ENCODE results near the gene ELL.

Gene ELL

GRCh38 chr19:18435178-18435841 lies 86.6 kb downstream of the ELL start:
- TF ChIP-seq YY1 (IDR thresholded peaks at IDR 0.05; ENCODE audit: insufficient read depth, insufficient read length) (no peak), ZNF274 (IDR thresholded peaks at IDR 0.05; ENCODE audit: low read depth, low read length) (no peak), SUZ12 (IDR thresholded peaks at IDR 0.05; ENCODE audit: extremely low read depth, insufficient read depth, insufficient read length) (no peak)
- H3K4me3 ChIP-seq (ENCODE audit: insufficient read length, low read depth) = no peak overlapping the region
- peaks cover 48% of the 10 kb centered on the region for H3K4me1 ChIP-seq (ENCODE audit: insufficient read depth, insufficient read length)
- DNase-seq (ENCODE audit: low read depth, low spot score) = no peak
- H3K9me3 ChIP-seq (ENCODE audit: insufficient read depth, low read length) = no peaks in the 10 kb centered on the region
- peaks cover 24% of the 10 kb centered on the region for H3K36me3 ChIP-seq (ENCODE audit: insufficient read depth, insufficient read length, low read length)
- no peaks in the 10 kb centered on the region for H3K27me3 ChIP-seq (ENCODE audit: insufficient read depth, insufficient read length)
- peak overlapping the region; percentile 21 for H3K9ac ChIP-seq (ENCODE audit: insufficient read length, low read depth)

GRCh38 chr19:18434411-18435175 lies 87.3 kb downstream of the ELL start:
- H3K9me3 ChIP-seq (ENCODE audit: insufficient read depth, low read length) = no peaks in the 10 kb centered on the region
- TF ChIP-seq SUZ12 (IDR thresholded peaks at IDR 0.05; ENCODE audit: extremely low read depth, insufficient read depth, insufficient read length) (no peak), YY1 (IDR thresholded peaks at IDR 0.05; ENCODE audit: insufficient read depth, insufficient read length) (no peak), ZNF274 (IDR thresholded peaks at IDR 0.05; ENCODE audit: low read depth, low read length) (no peak)
- DNase-seq (ENCODE audit: low read depth, low spot score) = no peak
- H3K9ac ChIP-seq (ENCODE audit: insufficient read length, low read depth) = peak overlapping the region; percentile 72
- no peaks in the 10 kb centered on the region for H3K27me3 ChIP-seq (ENCODE audit: insufficient read depth, insufficient read length)
- peaks cover 43% of the 10 kb centered on the region for H3K4me1 ChIP-seq (ENCODE audit: insufficient read depth, insufficient read length)
- H3K36me3 ChIP-seq (ENCODE audit: insufficient read depth, insufficient read length, low read length) = peaks cover 24% of the 10 kb centered on the region
- H3K4me3 ChIP-seq (ENCODE audit: insufficient read length, low read depth) = peak overlapping the region; percentile 24

- H3K9me3 ChIP-seq (ENCODE audit: insufficient read depth, low read length) = no peaks in the 10 kb centered on the region
- peak overlapping the region; percentile 24 for H3K4me3 ChIP-seq (ENCODE audit: insufficient read length, low read depth)
- H3K4me1 ChIP-seq (ENCODE audit: insufficient read depth, insufficient read length) = peaks cover 41% of the 10 kb centered on the region
- no peak for DNase-seq (ENCODE audit: low read depth, low spot score)
- H3K36me3 ChIP-seq (ENCODE audit: insufficient read depth, insufficient read length, low read length) = peaks cover 24% of the 10 kb centered on the region
- H3K27me3 ChIP-seq (ENCODE audit: insufficient read depth, insufficient read length) = no peaks in the 10 kb centered on the region
- no peak for TF ChIP-seq YY1 (IDR thresholded peaks at IDR 0.05; ENCODE audit: insufficient read depth, insufficient read length)
- peak overlapping the region; percentile 72 for H3K9ac ChIP-seq (ENCODE audit: insufficient read length, low read depth)
Measured at GRCh38 chr19:18433735-18434398, 88.0 kb downstream of the ELL start.

GRCh38 chr19:18433015-18433691 lies 88.7 kb downstream of the ELL start:
- TF ChIP-seq YY1 (IDR thresholded peaks at IDR 0.05; ENCODE audit: insufficient read depth, insufficient read length) = peak; percentile 19
- TF ChIP-seq ZNF274 (IDR thresholded peaks at IDR 0.05; ENCODE audit: low read depth, low read length) = no peak
- peak overlapping the region; percentile 62 for H3K4me3 ChIP-seq (ENCODE audit: insufficient read length, low read depth)
- no peak for DNase-seq (ENCODE audit: low read depth, low spot score)

GRCh38 chr19:18432275-18433014 lies 89.4 kb downstream of the ELL start:
- DNase-seq (ENCODE audit: low read depth, low spot score) = no peak
- TF ChIP-seq SUZ12 (IDR thresholded peaks at IDR 0.05; ENCODE audit: extremely low read depth, insufficient read depth, insufficient read length) (no peak), YY1 (IDR thresholded peaks at IDR 0.05; ENCODE audit: insufficient read depth, insufficient read length) (no peak), ZNF274 (IDR thresholded peaks at IDR 0.05; ENCODE audit: low read depth, low read length) (no peak)
- H3K27me3 ChIP-seq (ENCODE audit: insufficient read depth, insufficient read length) = no peaks in the 10 kb centered on the region
- peaks cover 24% of the 10 kb centered on the region for H3K36me3 ChIP-seq (ENCODE audit: insufficient read depth, insufficient read length, low read length)
- peaks cover 45% of the 10 kb centered on the region for H3K4me1 ChIP-seq (ENCODE audit: insufficient read depth, insufficient read length)
- peak overlapping the region; percentile 62 for H3K4me3 ChIP-seq (ENCODE audit: insufficient read length, low read depth)
- H3K9ac ChIP-seq (ENCODE audit: insufficient read length, low read depth) = peak overlapping the region; percentile 83
- no peaks in the 10 kb centered on the region for H3K9me3 ChIP-seq (ENCODE audit: insufficient read depth, low read length)

More at GRCh38 chr19:18433015-18433691, 88.7 kb downstream of the ELL start:
- Histone ChIP-seq H3K36me3 (ENCODE audit: insufficient read depth, insufficient read length, low read length) (peaks cover 24% of the 10 kb centered on the region), H3K9me3 (ENCODE audit: insufficient read depth, low read length) (no peaks in the 10 kb centered on the region), H3K27me3 (ENCODE audit: insufficient read depth, insufficient read length) (no peaks in the 10 kb centered on the region), H3K4me1 (ENCODE audit: insufficient read depth, insufficient read length) (peaks cover 39% of the 10 kb centered on the region), H3K9ac (ENCODE audit: insufficient read length, low read depth) (peak overlapping the region; percentile 83)

- peaks cover 51% of the 10 kb centered on the region for H3K4me1 ChIP-seq (ENCODE audit: insufficient read depth, insufficient read length)
- no peak for TF ChIP-seq ZNF274 (IDR thresholded peaks at IDR 0.05; ENCODE audit: low read depth, low read length)
- TF ChIP-seq YY1 (IDR thresholded peaks at IDR 0.05; ENCODE audit: insufficient read depth, insufficient read length) = no peak
- no peak for TF ChIP-seq SUZ12 (IDR thresholded peaks at IDR 0.05; ENCODE audit: extremely low read depth, insufficient read depth, insufficient read length)
- H3K9me3 ChIP-seq (ENCODE audit: insufficient read depth, low read length) = no peaks in the 10 kb centered on the region
- H3K36me3 ChIP-seq (ENCODE audit: insufficient read depth, insufficient read length, low read length) = peaks cover 23% of the 10 kb centered on the region
- H3K4me3 ChIP-seq (ENCODE audit: insufficient read length, low read depth) = no peak overlapping the region
- H3K9ac ChIP-seq (ENCODE audit: insufficient read length, low read depth) = peak overlapping the region; percentile 66
- no peak for DNase-seq (ENCODE audit: low read depth, low spot score)
- no peaks in the 10 kb centered on the region for H3K27me3 ChIP-seq (ENCODE audit: insufficient read depth, insufficient read length)
Measured at GRCh38 chr19:18431351-18432197, 90.3 kb downstream of the ELL start.
